ENCODE data around the gene TWNK.

The TWNK gene

DNA sequence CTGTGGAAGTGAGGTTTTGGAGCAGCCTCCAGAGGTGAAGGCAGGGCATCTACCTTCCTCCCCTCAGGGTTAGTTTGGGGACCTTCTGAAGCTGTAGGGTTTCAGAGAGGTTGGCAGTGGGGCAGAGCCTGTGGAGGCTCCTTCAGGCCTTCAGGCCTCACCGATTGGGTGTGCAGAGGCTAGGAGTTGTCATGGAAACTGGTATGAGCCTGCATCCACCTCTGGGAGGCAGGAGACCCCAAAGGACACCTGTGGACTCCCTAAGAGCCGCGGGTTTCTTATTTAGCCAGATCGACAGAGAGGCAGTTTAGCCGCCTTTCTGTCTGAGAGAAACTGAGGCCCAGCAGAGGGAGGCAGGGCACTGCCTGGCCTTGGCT, 14.3 kb downstream of the TWNK start:
- DNase-seq (ENCODE audit: low spot score) = no peak
- no peak for TF ChIP-seq CTCF (IDR thresholded peaks at IDR 0.05; ENCODE audit: extremely low read depth, missing control alignments)

DNA sequence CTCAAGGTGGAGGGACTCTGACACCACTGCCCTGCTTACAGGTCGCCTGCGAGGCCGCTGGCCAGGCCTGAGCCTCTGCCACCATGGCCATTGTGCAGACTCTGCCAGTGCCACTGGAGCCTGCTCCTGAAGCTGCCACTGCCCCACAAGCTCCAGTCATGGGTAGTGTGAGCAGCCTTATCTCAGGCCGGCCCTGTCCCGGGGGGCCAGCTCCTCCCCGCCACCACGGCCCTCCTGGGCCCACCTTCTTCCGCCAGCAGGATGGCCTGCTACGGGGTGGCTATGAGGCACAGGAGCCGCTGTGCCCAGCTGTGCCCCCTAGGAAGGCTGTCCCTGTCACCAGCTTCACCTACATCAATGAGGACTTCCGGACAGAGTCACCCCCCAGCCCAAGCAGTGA, 15.1 kb downstream of the TWNK start:
- no peak for TF ChIP-seq CTCF (IDR thresholded peaks at IDR 0.05; ENCODE audit: extremely low read depth, missing control alignments)
- DNase-seq (ENCODE audit: low spot score) = no peak

DNA sequence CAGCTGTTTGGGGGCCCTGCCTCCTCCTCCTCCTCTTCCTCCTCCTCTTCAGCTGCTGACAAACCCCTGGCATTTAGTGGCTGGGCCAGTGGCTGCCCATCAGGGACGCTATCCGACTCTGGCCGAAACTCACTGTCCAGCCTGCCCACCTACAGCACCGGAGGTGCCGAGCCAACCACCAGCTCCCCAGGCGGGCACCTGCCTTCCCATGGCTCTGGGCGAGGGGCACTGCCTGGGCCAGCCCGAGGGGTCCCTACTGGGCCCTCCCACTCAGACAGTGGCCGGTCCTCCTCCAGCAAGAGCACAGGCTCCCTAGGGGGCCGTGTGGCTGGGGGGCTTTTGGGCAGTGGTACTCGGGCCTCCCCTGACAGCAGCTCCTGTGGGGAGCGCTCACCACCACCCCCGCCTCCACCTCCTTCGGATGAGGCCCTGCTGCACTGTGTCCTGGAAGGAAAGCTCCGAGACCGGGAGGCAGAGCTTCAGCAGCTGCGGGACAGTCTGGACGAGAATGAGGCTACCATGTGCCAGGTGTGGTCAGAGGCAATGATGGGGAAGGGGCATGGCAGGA, 16.4 kb downstream of the TWNK start:
- no peak for TF ChIP-seq CTCF (IDR thresholded peaks at IDR 0.05; ENCODE audit: extremely low read depth, missing control alignments)
- no peak for DNase-seq (ENCODE audit: low spot score)

- no peak for TF ChIP-seq CTCF (IDR thresholded peaks at IDR 0.05; ENCODE audit: extremely low read depth, missing control alignments)
- DNase-seq (ENCODE audit: low spot score) = no peak
Observed at GRCh38 chr10:101005361-101005760, 18.0 kb downstream of the TWNK start.

GRCh38 chr10:101005869-101006567, 18.7 kb downstream of the TWNK start:
- no peak for DNase-seq (ENCODE audit: low spot score)
- no peak for TF ChIP-seq CTCF (IDR thresholded peaks at IDR 0.05; ENCODE audit: extremely low read depth, missing control alignments)

- no peak for DNase-seq (ENCODE audit: low spot score)
Observed at GRCh38 chr10:101006593-101007098, 19.3 kb downstream of the TWNK start.

More at GRCh38 chr10:101006593-101007098, 19.3 kb downstream of the TWNK start:
- TF ChIP-seq CTCF (IDR thresholded peaks at IDR 0.05; ENCODE audit: extremely low read depth, missing control alignments) = no peak
